G401 (cell line): Measurements from ENCODE around the gene FIS1. TPM values are rescaled to one million over a fixed set of nuclear protein-coding genes. Genes with fewer than 3 reads are reported as not detected.

Experiments
- total RNA-seq: library from RNA; depleted of rRNA; stranded (reverse); fragments of >200 nt; shearing (Covaris generic); gene quantifications from 2 replicates; pipeline ENCODE4 v1.2.3, GENCODE V29; 2014; rRNA removed

Gene FIS1
- total RNA-seq, 1 experiment from 2014 or later, result 139 TPM

Other genes starting within 250 kb of the FIS1 start
- gene MUC17, start 225.0 kb downstream of the FIS1 start, total RNA-seq, result 0.06 TPM in 1 of 2 replicates, not detected in the other
- gene TRIM56, start 159.6 kb downstream of the FIS1 start, total RNA-seq, result 5.6 and 9.9 TPM in 2 replicates
- gene SERPINE1, start 118.0 kb downstream of the FIS1 start, total RNA-seq, result 103 and 113 TPM in 2 replicates
- 211 and 215 TPM in 2 replicates for gene AP1S1, start 90.6 kb downstream of the FIS1 start, total RNA-seq
- gene VGF, start 79.5 kb downstream of the FIS1 start, total RNA-seq, result 122 and 148 TPM in 2 replicates
- 1.2 TPM in 1 of 2 replicates, not detected in the other for gene NAT16, start 64.8 kb downstream of the FIS1 start, total RNA-seq
- gene MOGAT3, start 44.0 kb downstream of the FIS1 start, total RNA-seq, result not detected in 2 replicates
- 18.0 and 38.1 TPM in 2 replicates for gene PLOD3, start 27.5 kb downstream of the FIS1 start, total RNA-seq
- gene ZNHIT1, start 26.9 kb downstream of the FIS1 start, total RNA-seq, result 74.5 and 105 TPM in 2 replicates
- 1.8 and 4.3 TPM in 2 replicates for gene CLDN15, start 7.3 kb downstream of the FIS1 start, total RNA-seq
- gene IFT22, start 76.7 kb upstream of the FIS1 start, total RNA-seq, result 55.0 and 55.9 TPM in 2 replicates
- 104 and 109 TPM in 2 replicates for gene COL26A1, start 117.8 kb upstream of the FIS1 start, total RNA-seq